Smooth muscle cell (in vitro differentiated cells): Measurements from ENCODE around the gene LINC00632. TPM values are rescaled to one million over a fixed set of nuclear protein-coding genes. Genes with fewer than 3 reads are reported as not detected.
A peak's percentile ranks its signal among the peaks of the same experiment; 100 is the strongest.

Experiments used
- DNase-seq: peaks from one replicate; lab custom pipeline; 2025; ENCODE audit not compliant: unreplicated experiment; lab: John Stamatoyannopoulos, UW
- H2AFZ ChIP-seq: fragments of 200-600 bp; sonication (generic); 2 replicates; pipeline ENCODE4 v1.6.0; 2016; ENCODE audit warnings: antibody characterized with exemption, low read depth, mild to moderate bottlenecking
- H3F3A ChIP-seq: fragments of 200-600 bp; sonication (generic); 2 replicates; pipeline ENCODE4 v1.6.0; 2017; ENCODE audit warnings: antibody characterized with exemption, low read depth
- H3K27ac ChIP-seq: fragments of 200-600 bp; sonication (generic); 2 replicates; pipeline ENCODE4 v1.5.1; 2016; ENCODE audit warnings: low read depth, mild to moderate bottlenecking
- H3K27me3 ChIP-seq: fragments of 200-600 bp; sonication (generic); 2 replicates; pipeline ENCODE4 v1.6.1; 2016; ENCODE audit warnings: low read depth, mild to moderate bottlenecking
- H3K36me3 ChIP-seq: fragments of 200-600 bp; sonication (generic); 2 replicates; pipeline ENCODE4 v1.5.1; 2016; ENCODE audit warnings: low read depth
- H3K4me1 ChIP-seq: fragments of 200-600 bp; sonication (generic); 2 replicates; pipeline ENCODE4 v1.5.1; 2016; ENCODE audit warnings: low read depth
- H3K4me2 ChIP-seq: fragments of 200-600 bp; sonication (generic); 2 replicates; pipeline ENCODE4 v1.6.0; 2016; ENCODE audit warnings: mild to moderate bottlenecking
- H3K4me3 ChIP-seq: fragments of 200-600 bp; sonication (generic); 2 replicates; pipeline ENCODE4 v1.5.1; 2016; ENCODE audit warnings: mild to moderate bottlenecking
- H3K79me2 ChIP-seq: fragments of 200-600 bp; sonication (generic); 2 replicates; pipeline ENCODE4 v1.6.0; 2016; ENCODE audit warnings: low read depth, mild to moderate bottlenecking
- H3K9ac ChIP-seq: fragments of 200-600 bp; sonication (generic); 2 replicates; pipeline ENCODE4 v1.6.0; 2016; ENCODE audit warnings: low read depth
- H3K9me3 ChIP-seq: fragments of 200-600 bp; sonication (generic); replicated peaks from 2 replicates; pipeline ENCODE4 v1.5.1; 2016; ENCODE audit warnings: low read depth
- H4K20me1 ChIP-seq: fragments of 200-600 bp; sonication (generic); 2 replicates; pipeline ENCODE4 v1.6.0; 2016; ENCODE audit warnings: low read depth
- CTCF ChIP-seq: fragments of 200-600 bp; sonication (generic); IDR thresholded peaks from 2 replicates; pipeline ENCODE4 v1.5.1; 2017; ENCODE audit warnings: borderline replicate concordance, mild to moderate bottlenecking, antibody characterized with exemption; ENCODE audit not compliant: insufficient read depth, poor library complexity, severe bottlenecking
- WGBS: methylation state at CpG from one replicate; pipeline ENCODE4 v1.1.7; 2016; ENCODE audit warnings: low lambda C conversion rate; 5-methylcytosine and 5-hydroxymethylcytosine counted together
- polyA plus RNA-seq: library from polyadenylated mRNA; unstranded; fragments of >200 nt; fragmentation: Nextera tagmentation; extraction: Ambion mirVana; gene quantifications from 2 replicates; pipeline ENCODE4 v1.2.1, GENCODE V29; 2016
- total RNA-seq: library from RNA; depleted of rRNA; stranded (reverse); fragments of >200 nt; gene quantifications from 2 replicates; pipeline ENCODE4 v1.2.3, GENCODE V29; 2014

The LINC00632 gene
- total and polyA plus RNA-seq, 2 experiments from 2014 or later = 109 to 770 TPM

- peak overlapping the region; percentile 28 for H3K4me3 ChIP-seq
- no peaks in the 10 kb centered on the region for H3K27me3 ChIP-seq
- no peaks in the 10 kb centered on the region for H4K20me1 ChIP-seq
- peak overlapping the region; percentile 83 for H3K9ac ChIP-seq
- peaks cover 2% of the 10 kb centered on the region for H3F3A ChIP-seq
- peaks cover 5% of the 10 kb centered on the region for H3K4me1 ChIP-seq
- H3K9me3 ChIP-seq = no peaks in the 10 kb centered on the region
- peak overlapping the region; percentile 97 for H3K27ac ChIP-seq
- peak; percentile 31 for DNase-seq
- peak overlapping the region; percentile 71 for H3K4me2 ChIP-seq
- no peak for TF ChIP-seq CTCF
- no peak overlapping the region for H2AFZ ChIP-seq
- peaks cover 15% of the 10 kb centered on the region for H3K79me2 ChIP-seq
- H3K36me3 ChIP-seq = no peaks in the 10 kb centered on the region
- WGBS = 51% methylated on average over 6 of the region's 6 CpGs
Measured at GRCh38 chrX:140713174-140713539, 3.6 kb downstream of the LINC00632 start.

- Histone ChIP-seq H3K9me3 (peaks cover 3% of the 10 kb centered on the region), H3K4me2 (peak overlapping the region; percentile 37), H3K36me3 (no peaks in the 10 kb centered on the region), H2AFZ (no peak overlapping the region), H3K79me2 (peaks cover 11% of the 10 kb centered on the region), H3K27me3 (no peaks in the 10 kb centered on the region), H3F3A (peaks cover 2% of the 10 kb centered on the region), H3K9ac (peak overlapping the region; percentile 83), H3K27ac (peak overlapping the region; percentile 97), H3K4me1 (peaks cover 5% of the 10 kb centered on the region), H4K20me1 (no peaks in the 10 kb centered on the region), H3K4me3 (no peak overlapping the region)
- TF ChIP-seq CTCF = no peak
- WGBS = 48% methylated on average over 5 of the region's 5 CpGs
- no peak for DNase-seq
Measured at GRCh38 chrX:140715787-140716186, 6.2 kb downstream of the LINC00632 start.

- H3K27me3 ChIP-seq = no peaks in the 10 kb centered on the region
- WGBS = 61% methylated on average over 4 of the region's 4 CpGs
- no peak for DNase-seq
- no peak overlapping the region for H2AFZ ChIP-seq
- H3K9me3 ChIP-seq = peaks cover 3% of the 10 kb centered on the region
- H3K36me3 ChIP-seq = no peaks in the 10 kb centered on the region
- H3K79me2 ChIP-seq = no peaks in the 10 kb centered on the region
- no peak overlapping the region for H3K9ac ChIP-seq
- H3K4me1 ChIP-seq = no peaks in the 10 kb centered on the region
- H3K4me3 ChIP-seq = no peak overlapping the region
- H3K4me2 ChIP-seq = no peak overlapping the region
- no peak overlapping the region for H3K27ac ChIP-seq
- TF ChIP-seq CTCF = no peak
- no peaks in the 10 kb centered on the region for H4K20me1 ChIP-seq
- H3F3A ChIP-seq = peaks cover 4% of the 10 kb centered on the region
Measured at GRCh38 chrX:140723121-140723715, 13.7 kb downstream of the LINC00632 start.

GRCh38 chrX:140724309-140724708, 14.8 kb downstream of the LINC00632 start:
- DNase-seq = no peak
- H3F3A ChIP-seq = peaks cover 4% of the 10 kb centered on the region
- TF ChIP-seq CTCF = no peak
- H3K27ac ChIP-seq = no peak overlapping the region
- H2AFZ ChIP-seq = no peak overlapping the region
- H3K4me1 ChIP-seq = no peaks in the 10 kb centered on the region
- peaks cover 3% of the 10 kb centered on the region for H3K9me3 ChIP-seq
- H3K9ac ChIP-seq = no peak overlapping the region
- no peaks in the 10 kb centered on the region for H4K20me1 ChIP-seq
- no peaks in the 10 kb centered on the region for H3K79me2 ChIP-seq
- no peaks in the 10 kb centered on the region for H3K27me3 ChIP-seq
- no peak overlapping the region for H3K4me2 ChIP-seq
- H3K36me3 ChIP-seq = no peaks in the 10 kb centered on the region
- WGBS = 77% methylated on average over 3 of the region's 3 CpGs
- H3K4me3 ChIP-seq = no peak overlapping the region
